Measurements from ENCODE around the gene UGGT1. TPM values are rescaled to one million over a fixed set of nuclear protein-coding genes. Genes with fewer than 3 reads are reported as not detected.
A peak's percentile ranks its signal among the peaks of the same experiment; 100 is the strongest.

The UGGT1 gene
- total RNA-seq, 4 donors from 2014 or later, result 38.8 to 57.2 (median 52.2) TPM

- H3K36me3 ChIP-seq, result no peaks in the 10 kb centered on the region
- in situ Hi-C loops (cut with MboI; ENCODE audit: low pct_ligation_motif_present in 1 of 4, low pct_unique_long_range_greater_than_20kb in 1 of 4, low sequenced_read_pairs in 3 of 4) (no loop called here), intact Hi-C loops (cut with DNase I; ENCODE audit: low total_unique reads) (no loop called here)
- no peak overlapping the region for H3K4me3 ChIP-seq
- DNase-seq, result no peak
- H3K9me3 ChIP-seq, result no peaks in the 10 kb centered on the region
- H3K27me3 ChIP-seq, result no peaks in the 10 kb centered on the region
- H3K4me1 ChIP-seq, result peaks cover 0 to 4% (median 0%) of the 10 kb centered on the region in 4 donors
- WGBS, 2 donors (ENCODE audit: low coverage in 1 of 2), result 67 to 82% methylated on average over 2 to 8 of the region's 8 CpGs
- no peak for TF ChIP-seq POLR2AphosphoS5 (IDR thresholded peaks at IDR 0.05)
- no peak for TF ChIP-seq POLR2A (IDR thresholded peaks at IDR 0.05)
- no peak for TF ChIP-seq CTCF (IDR thresholded peaks at IDR 0.05)
- no peak for TF ChIP-seq EP300 (IDR thresholded peaks at IDR 0.05; ENCODE audit: low read depth)
- no peak overlapping the region for H3K27ac ChIP-seq
These were observed 128.9 kb downstream of the UGGT1 start for GRCh38 chr2:128219891-128220290.

- no peak for TF ChIP-seq CTCF (IDR thresholded peaks at IDR 0.05)
- TF ChIP-seq EP300 (IDR thresholded peaks at IDR 0.05; ENCODE audit: low read depth), result no peak
- TF ChIP-seq POLR2A (IDR thresholded peaks at IDR 0.05), result no peak
- no peak for TF ChIP-seq POLR2AphosphoS5 (IDR thresholded peaks at IDR 0.05)
- H3K27ac ChIP-seq, result no peak overlapping the region
- no peaks in the 10 kb centered on the region for H3K27me3 ChIP-seq
- in situ Hi-C loops (cut with MboI; ENCODE audit: low pct_ligation_motif_present in 1 of 4, low pct_unique_long_range_greater_than_20kb in 1 of 4, low sequenced_read_pairs in 3 of 4) (no loop called here), intact Hi-C loops (cut with DNase I; ENCODE audit: low total_unique reads) (no loop called here)
- peaks cover 0 to 24% (median 5%) of the 10 kb centered on the region in 4 donors for H3K4me1 ChIP-seq
- WGBS, 2 donors (ENCODE audit: low coverage in 1 of 2), result 100% methylated on average over 1 of the region's 1 CpG; no CpG with 5 or more reads in 1 of the 2 donors
- H3K9me3 ChIP-seq, result no peaks in the 10 kb centered on the region
- DNase-seq, result no peak
- H3K4me3 ChIP-seq, result no peak overlapping the region
- no peaks in the 10 kb centered on the region for H3K36me3 ChIP-seq
These were observed 136.9 kb downstream of the UGGT1 start for GRCh38 chr2:128227862-128228261.

- Histone ChIP-seq H3K4me1 (peaks cover 0 to 25% (median 8%) of the 10 kb centered on the region in 4 donors), H3K27me3 (no peaks in the 10 kb centered on the region), H3K4me3 (no peak overlapping the region), H3K36me3 (no peaks in the 10 kb centered on the region), H3K9me3 (no peaks in the 10 kb centered on the region), H3K27ac (no peak overlapping the region)
- TF ChIP-seq POLR2AphosphoS5 (IDR thresholded peaks at IDR 0.05) (peak in 2 of 3 donors; percentile 27 to 33), POLR2A (IDR thresholded peaks at IDR 0.05) (no peak)
- in situ Hi-C loops (cut with MboI; ENCODE audit: low pct_ligation_motif_present in 1 of 4, low pct_unique_long_range_greater_than_20kb in 1 of 4, low sequenced_read_pairs in 3 of 4) (no loop called here), intact Hi-C loops (cut with DNase I; ENCODE audit: low total_unique reads) (no loop called here)
- no peak for DNase-seq
These were observed 137.9 kb downstream of the UGGT1 start for GRCh38 chr2:128228894-128229293.

- WGBS, 2 donors (ENCODE audit: low coverage in 1 of 2), result 0% methylated on average over 74 of the region's 84 CpGs; no CpG with 5 or more reads in 1 of the 2 donors
- in situ Hi-C loops (cut with MboI; ENCODE audit: low pct_ligation_motif_present in 1 of 4, low pct_unique_long_range_greater_than_20kb in 1 of 4, low sequenced_read_pairs in 3 of 4) (loop anchor here in 1 of 4 donors (10.0 kb wide), 1 partner anchor 58 kb away; no protein-coding TSS in a partner anchor), intact Hi-C loops (cut with DNase I; ENCODE audit: low total_unique reads) (loop anchor here (5.0 to 10.0 kb wide), 2 partner anchors 56 to 82 kb away; partner anchors contain the start of gene HS6ST1)
- peak overlapping the region; percentile 76 to 84 (median 83) for H3K27ac ChIP-seq
- H3K9me3 ChIP-seq, result no peaks in the 10 kb centered on the region
- H3K27me3 ChIP-seq, result no peaks in the 10 kb centered on the region
- TF ChIP-seq POLR2A (IDR thresholded peaks at IDR 0.05), result peak; percentile 54
- TF ChIP-seq EP300 (IDR thresholded peaks at IDR 0.05; ENCODE audit: low read depth), result no peak
- peak; percentile 87 to 92 (median 91) for TF ChIP-seq CTCF (IDR thresholded peaks at IDR 0.05)
- TF ChIP-seq POLR2AphosphoS5 (IDR thresholded peaks at IDR 0.05), result peak in 2 of 3 donors; percentile 7 to 51
- H3K4me3 ChIP-seq, result peak overlapping the region; percentile 45 to 82 (median 59)
- no peaks in the 10 kb centered on the region for H3K36me3 ChIP-seq
- peaks cover 0 to 25% (median 8%) of the 10 kb centered on the region in 4 donors for H3K4me1 ChIP-seq
- peak; percentile 92 for DNase-seq
These were observed 142.2 kb downstream of the UGGT1 start for GRCh38 chr2:128232965-128233789.
